Loucy (cell line): Measurements from ENCODE around the gene SLC48A1.

Experiments
- H2AFZ ChIP-seq: fragments of 200-600 bp; sonication (generic); 2 replicates; pipeline ENCODE4 v1.6.0; 2016; ENCODE audit warnings: antibody characterized with exemption, mild to moderate bottlenecking, low read length, moderate library complexity
- H3F3A ChIP-seq: fragments of 200-600 bp; 2 replicates; pipeline ENCODE4 v1.6.0; 2016; ENCODE audit warnings: antibody characterized with exemption, low read depth, mild to moderate bottlenecking
- H3K27me3 ChIP-seq: fragments of 200-600 bp; sonication (generic); 2 replicates; pipeline ENCODE4 v1.6.1; 2014; ENCODE audit warnings: low read length, mild to moderate bottlenecking; ENCODE audit not compliant: insufficient read depth, poor library complexity, severe bottlenecking
- H3K36me3 ChIP-seq: fragments of 200-600 bp; sonication (generic); 2 replicates; pipeline ENCODE4 v1.6.1; 2016; ENCODE audit warnings: low read length; ENCODE audit not compliant: insufficient read depth
- H3K4me1 ChIP-seq: fragments of 200-600 bp; sonication (generic); 2 replicates; pipeline ENCODE4 v1.5.1; 2014; ENCODE audit warnings: low read length, mild to moderate bottlenecking; ENCODE audit not compliant: insufficient read depth, poor library complexity, severe bottlenecking
- H3K4me2 ChIP-seq: fragments of 200-600 bp; sonication (generic); 2 replicates; pipeline ENCODE4 v1.6.0; 2014; ENCODE audit warnings: antibody characterized with exemption, low read length, low read depth, mild to moderate bottlenecking; ENCODE audit not compliant: poor library complexity, severe bottlenecking
- H3K4me3 ChIP-seq: fragments of 200-600 bp; sonication (generic); 2 replicates; pipeline ENCODE4 v1.5.1; 2014; ENCODE audit warnings: low read length, mild to moderate bottlenecking, mixed read lengths; ENCODE audit not compliant: poor library complexity, severe bottlenecking
- H3K79me2 ChIP-seq: fragments of 200-600 bp; sonication (generic); 2 replicates; pipeline ENCODE4 v1.6.1; 2014; ENCODE audit warnings: low read length; ENCODE audit not compliant: insufficient read depth
- H3K9ac ChIP-seq: fragments of 200-600 bp; sonication (generic); 2 replicates; pipeline ENCODE4 v1.6.0; 2014; ENCODE audit warnings: mild to moderate bottlenecking, low read depth, low read length, moderate library complexity; ENCODE audit not compliant: poor library complexity, severe bottlenecking
- H3K9me2 ChIP-seq: fragments of 200-600 bp; sonication (generic); replicated peaks from 2 replicates; pipeline ENCODE4 v1.6.1; 2016; ENCODE audit warnings: low read depth, low read length, mixed read lengths
- H3K9me3 ChIP-seq: fragments of 200-600 bp; sonication (generic); 2 replicates; pipeline ENCODE4 v1.6.1; 2014; ENCODE audit warnings: mild to moderate bottlenecking, antibody characterized with exemption, low read length, low read depth; ENCODE audit not compliant: insufficient read depth
- H4K20me1 ChIP-seq: fragments of 200-600 bp; sonication (generic); 2 replicates; pipeline ENCODE4 v1.6.0; 2014; ENCODE audit warnings: antibody characterized with exemption, low read length, mild to moderate bottlenecking; ENCODE audit not compliant: insufficient read depth, poor library complexity, severe bottlenecking
- EZH2phosphoT487 ChIP-seq: fragments of 200-600 bp; IDR thresholded peaks from 2 replicates; pipeline ENCODE4 v1.6.1; 2018; ENCODE audit warnings: antibody characterized with exemption, mild to moderate bottlenecking, moderate library complexity, borderline replicate concordance
- TF ChIP-seq, protein P1 (sequence below): fragments of 200-600 bp; sonication (generic); conservative IDR thresholded peaks from 2 replicates; pipeline ENCODE4 v1.5.1; 2014; ENCODE audit warnings: mild to moderate bottlenecking, antibody characterized with exemption, low read length

SLC48A1 gene

DNA sequence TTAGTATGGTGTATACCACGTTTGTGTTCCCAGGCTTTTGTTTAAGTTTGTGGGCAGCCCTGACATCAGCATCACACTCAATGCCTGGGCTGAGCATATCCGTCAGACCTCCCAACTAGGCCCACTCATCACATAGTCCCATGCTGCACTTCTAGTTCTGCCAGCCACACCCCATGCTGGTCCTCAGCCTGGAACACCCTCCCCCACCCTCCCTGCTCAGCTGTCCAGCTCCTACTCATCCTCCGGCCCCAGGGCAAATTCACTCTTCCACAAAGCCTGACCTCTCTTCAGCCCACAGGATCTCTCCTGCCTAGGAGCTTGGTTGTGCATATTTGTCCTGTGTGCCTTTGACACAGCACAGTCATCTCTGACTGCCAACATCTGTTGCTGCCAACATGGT, 43.8 kb upstream of the SLC48A1 start:
- H3K36me3 ChIP-seq: no peaks in the 10 kb centered on the region
- H3K4me3 ChIP-seq: no peak overlapping the region
- TF ChIP-seq, protein P1, sequence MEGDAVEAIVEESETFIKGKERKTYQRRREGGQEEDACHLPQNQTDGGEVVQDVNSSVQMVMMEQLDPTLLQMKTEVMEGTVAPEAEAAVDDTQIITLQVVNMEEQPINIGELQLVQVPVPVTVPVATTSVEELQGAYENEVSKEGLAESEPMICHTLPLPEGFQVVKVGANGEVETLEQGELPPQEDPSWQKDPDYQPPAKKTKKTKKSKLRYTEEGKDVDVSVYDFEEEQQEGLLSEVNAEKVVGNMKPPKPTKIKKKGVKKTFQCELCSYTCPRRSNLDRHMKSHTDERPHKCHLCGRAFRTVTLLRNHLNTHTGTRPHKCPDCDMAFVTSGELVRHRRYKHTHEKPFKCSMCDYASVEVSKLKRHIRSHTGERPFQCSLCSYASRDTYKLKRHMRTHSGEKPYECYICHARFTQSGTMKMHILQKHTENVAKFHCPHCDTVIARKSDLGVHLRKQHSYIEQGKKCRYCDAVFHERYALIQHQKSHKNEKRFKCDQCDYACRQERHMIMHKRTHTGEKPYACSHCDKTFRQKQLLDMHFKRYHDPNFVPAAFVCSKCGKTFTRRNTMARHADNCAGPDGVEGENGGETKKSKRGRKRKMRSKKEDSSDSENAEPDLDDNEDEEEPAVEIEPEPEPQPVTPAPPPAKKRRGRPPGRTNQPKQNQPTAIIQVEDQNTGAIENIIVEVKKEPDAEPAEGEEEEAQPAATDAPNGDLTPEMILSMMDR: no peak
- no peak for TF ChIP-seq EZH2phosphoT487
- no peaks in the 10 kb centered on the region for H3K9me2 ChIP-seq
- no peak overlapping the region for H2AFZ ChIP-seq
- H3K9ac ChIP-seq: no peak overlapping the region
- no peaks in the 10 kb centered on the region for H3K27me3 ChIP-seq
- H3K9me3 ChIP-seq: no peaks in the 10 kb centered on the region
- no peaks in the 10 kb centered on the region for H3F3A ChIP-seq
- no peaks in the 10 kb centered on the region for H4K20me1 ChIP-seq
- no peaks in the 10 kb centered on the region for H3K79me2 ChIP-seq
- H3K4me1 ChIP-seq: peaks cover 13% of the 10 kb centered on the region
- H3K4me2 ChIP-seq: no peak overlapping the region

DNA sequence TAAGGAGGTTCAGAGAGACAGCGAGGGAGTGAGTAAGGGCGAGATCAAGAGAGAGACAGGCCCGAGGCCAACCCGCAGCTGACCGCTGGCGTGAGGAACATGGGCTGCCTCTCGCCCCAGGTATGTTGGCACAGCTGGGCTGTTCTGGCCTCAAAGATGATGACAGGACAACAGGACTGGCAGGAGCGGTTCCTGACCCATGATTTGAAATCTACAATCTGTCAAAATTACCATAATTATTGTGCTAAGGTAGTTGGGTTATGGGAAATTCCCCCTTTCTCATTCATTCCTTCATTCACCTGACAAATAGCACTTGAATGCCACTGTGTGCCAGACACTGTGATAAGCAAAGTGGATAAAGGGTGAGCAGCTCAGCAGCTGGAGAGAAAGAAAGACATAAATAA, 42.7 kb upstream of the SLC48A1 start:
- TF ChIP-seq, protein P1: no peak
- no peak for TF ChIP-seq EZH2phosphoT487
- H3K9me2 ChIP-seq: no peaks in the 10 kb centered on the region
- H3K9ac ChIP-seq: no peak overlapping the region
- H3K9me3 ChIP-seq: no peaks in the 10 kb centered on the region
- no peak overlapping the region for H2AFZ ChIP-seq
- H3K4me2 ChIP-seq: no peak overlapping the region
- no peaks in the 10 kb centered on the region for H3K79me2 ChIP-seq
- no peaks in the 10 kb centered on the region for H4K20me1 ChIP-seq
- peaks cover 13% of the 10 kb centered on the region for H3K4me1 ChIP-seq
- H3K4me3 ChIP-seq: no peak overlapping the region
- no peaks in the 10 kb centered on the region for H3K27me3 ChIP-seq
- H3F3A ChIP-seq: no peaks in the 10 kb centered on the region
- H3K36me3 ChIP-seq: no peaks in the 10 kb centered on the region

DNA sequence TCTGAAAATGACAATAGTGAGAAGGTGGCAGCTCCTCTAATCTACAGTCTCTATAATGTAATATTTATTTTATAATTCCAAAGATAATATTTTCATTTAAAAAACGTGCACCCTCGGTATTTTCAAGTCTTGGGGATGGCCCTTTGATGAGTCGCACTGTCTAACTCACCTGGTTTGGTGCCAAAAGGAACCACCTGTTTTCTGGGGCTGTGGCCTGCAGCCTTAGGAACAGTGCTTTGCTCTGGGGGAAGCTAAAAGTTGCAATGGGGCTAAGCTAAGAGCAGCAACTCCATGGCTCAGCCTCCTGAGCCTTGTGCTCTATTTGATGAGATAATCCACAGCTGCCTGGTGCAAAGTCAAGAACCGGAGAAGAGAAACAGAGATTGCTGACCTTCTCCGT, 41.3 kb upstream of the SLC48A1 start:
- H3K9me2 ChIP-seq: no peaks in the 10 kb centered on the region
- H3K9me3 ChIP-seq: no peaks in the 10 kb centered on the region
- H3K4me1 ChIP-seq: no peaks in the 10 kb centered on the region
- H3F3A ChIP-seq: no peaks in the 10 kb centered on the region
- H3K36me3 ChIP-seq: no peaks in the 10 kb centered on the region
- H3K4me3 ChIP-seq: no peak overlapping the region
- no peak overlapping the region for H3K9ac ChIP-seq
- H3K4me2 ChIP-seq: no peak overlapping the region
- H3K27me3 ChIP-seq: no peaks in the 10 kb centered on the region
- TF ChIP-seq EZH2phosphoT487: no peak
- TF ChIP-seq, protein P1: no peak
- no peaks in the 10 kb centered on the region for H4K20me1 ChIP-seq
- no peaks in the 10 kb centered on the region for H3K79me2 ChIP-seq
- H2AFZ ChIP-seq: no peak overlapping the region
